GM10266 (cell line): ENCODE data around the gene CLDN5.

Source experiments
- DNase-seq: peaks from one replicate; pipeline ENCODE4 v3.0.0; 2012; ENCODE audit errors: extremely low spot score
- TF ChIP-seq, protein P1 (sequence below): IDR thresholded peaks from 2 replicates; pipeline ENCODE4 v1.5.1; 2012; ENCODE audit warnings: mild to moderate bottlenecking, low read depth; ENCODE audit not compliant: control insufficient read depth, insufficient read depth; ENCODE audit errors: missing control alignments

The CLDN5 gene

DNA sequence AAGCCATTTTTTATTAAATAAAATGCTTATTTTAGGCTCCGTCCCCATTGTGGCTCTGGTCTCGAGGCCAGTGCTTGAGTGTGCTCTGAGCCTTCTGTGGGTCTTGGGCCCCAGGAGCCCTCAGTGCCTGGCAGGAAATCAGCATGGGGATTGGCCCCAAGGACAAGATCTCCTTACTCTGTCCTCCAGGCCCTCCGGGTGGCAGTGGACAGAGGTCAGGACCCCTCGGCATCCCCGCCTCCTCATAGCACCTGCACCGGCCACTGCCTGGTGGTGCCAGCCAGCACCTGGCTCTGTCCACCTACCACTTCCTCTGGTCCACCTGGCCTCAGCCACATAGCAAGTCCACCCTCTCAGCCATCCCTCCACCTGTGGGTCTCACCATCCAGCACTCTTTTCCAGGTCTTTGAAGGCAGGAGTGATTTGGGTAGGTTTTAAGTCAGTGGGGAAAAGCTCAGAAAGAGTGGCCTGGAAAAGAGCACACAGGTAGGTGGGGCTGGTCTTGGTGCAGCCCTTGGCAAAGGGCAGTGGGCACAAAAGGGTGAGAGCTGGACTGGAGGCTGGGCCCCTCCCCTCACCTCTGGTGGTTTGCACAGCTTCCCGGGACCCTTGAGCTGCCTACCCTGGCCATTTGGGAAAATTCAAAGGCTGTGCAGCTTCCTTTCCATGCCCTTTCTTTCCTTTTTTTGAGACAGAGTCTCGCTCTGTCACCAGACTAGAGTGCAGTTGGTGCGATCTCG, 3.5 kb downstream of the CLDN5 start:
- TF ChIP-seq, protein P1, sequence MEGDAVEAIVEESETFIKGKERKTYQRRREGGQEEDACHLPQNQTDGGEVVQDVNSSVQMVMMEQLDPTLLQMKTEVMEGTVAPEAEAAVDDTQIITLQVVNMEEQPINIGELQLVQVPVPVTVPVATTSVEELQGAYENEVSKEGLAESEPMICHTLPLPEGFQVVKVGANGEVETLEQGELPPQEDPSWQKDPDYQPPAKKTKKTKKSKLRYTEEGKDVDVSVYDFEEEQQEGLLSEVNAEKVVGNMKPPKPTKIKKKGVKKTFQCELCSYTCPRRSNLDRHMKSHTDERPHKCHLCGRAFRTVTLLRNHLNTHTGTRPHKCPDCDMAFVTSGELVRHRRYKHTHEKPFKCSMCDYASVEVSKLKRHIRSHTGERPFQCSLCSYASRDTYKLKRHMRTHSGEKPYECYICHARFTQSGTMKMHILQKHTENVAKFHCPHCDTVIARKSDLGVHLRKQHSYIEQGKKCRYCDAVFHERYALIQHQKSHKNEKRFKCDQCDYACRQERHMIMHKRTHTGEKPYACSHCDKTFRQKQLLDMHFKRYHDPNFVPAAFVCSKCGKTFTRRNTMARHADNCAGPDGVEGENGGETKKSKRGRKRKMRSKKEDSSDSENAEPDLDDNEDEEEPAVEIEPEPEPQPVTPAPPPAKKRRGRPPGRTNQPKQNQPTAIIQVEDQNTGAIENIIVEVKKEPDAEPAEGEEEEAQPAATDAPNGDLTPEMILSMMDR = no peak
- no peak for DNase-seq

DNA sequence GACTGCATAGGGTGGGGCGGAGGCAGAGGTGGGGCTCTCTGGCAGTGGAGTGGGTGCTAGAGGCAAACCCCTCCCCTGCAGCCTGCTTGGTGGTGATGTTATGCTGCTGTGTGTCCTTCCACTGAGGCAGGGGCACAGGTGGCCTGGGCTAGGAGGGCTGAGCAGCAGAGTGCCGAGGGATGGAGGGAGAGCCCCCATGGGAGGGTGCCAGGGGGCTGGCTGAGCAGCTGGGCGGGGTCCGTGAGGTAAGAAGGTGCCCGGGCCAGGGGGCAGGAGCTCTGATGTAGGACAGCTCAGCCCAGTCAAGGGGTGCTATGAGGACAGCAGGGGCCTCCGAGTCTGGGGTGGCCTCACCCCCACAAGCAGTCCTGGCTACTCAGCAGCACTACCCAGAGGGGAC, 4.2 kb downstream of the CLDN5 start:
- TF ChIP-seq, protein P1 = no peak
- no peak for DNase-seq

DNA sequence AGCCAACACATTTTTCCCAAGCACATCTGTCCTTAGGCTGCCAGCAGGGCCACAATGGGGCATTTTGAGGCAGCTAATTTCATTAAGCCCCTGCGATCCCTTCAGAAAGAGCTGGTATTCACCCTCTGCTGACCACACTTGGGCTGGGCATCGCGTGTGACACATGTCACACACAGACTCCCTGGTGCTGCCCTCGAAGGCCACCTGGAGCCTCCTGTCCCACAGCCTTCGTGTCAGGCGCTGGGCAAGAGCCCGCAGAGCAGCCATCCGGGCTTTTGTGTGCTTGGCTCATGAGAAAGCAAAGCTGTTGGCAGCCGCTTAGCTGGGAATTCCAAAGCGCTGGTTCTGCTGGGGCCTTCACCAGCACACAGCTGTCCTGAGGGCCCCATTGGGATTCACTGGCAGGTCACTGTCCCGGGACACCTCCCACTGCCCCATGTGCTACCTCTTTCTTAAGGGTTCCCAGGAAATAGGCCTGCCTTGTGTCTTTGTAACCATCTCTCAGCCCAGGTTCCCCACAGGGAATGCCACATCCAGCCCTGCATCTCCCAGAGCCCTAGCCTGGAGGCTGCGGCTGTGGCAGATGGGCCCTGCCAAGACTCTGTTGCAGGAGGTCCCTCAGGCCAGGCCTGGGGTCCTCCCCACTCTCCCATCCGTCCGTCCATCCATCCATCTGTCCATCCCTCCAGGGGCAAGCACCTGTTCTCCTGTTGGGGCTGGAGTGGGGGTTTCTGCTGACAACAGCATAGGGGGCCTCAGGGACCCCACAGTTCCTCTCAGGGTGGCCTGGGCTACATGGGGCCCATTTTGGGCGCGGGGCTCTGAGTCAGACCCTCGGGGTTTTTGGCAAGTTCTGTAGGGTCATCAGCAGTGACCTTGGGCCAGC, 4.9 kb downstream of the CLDN5 start:
- no peak for DNase-seq
- TF ChIP-seq, protein P1 = no peak

DNA sequence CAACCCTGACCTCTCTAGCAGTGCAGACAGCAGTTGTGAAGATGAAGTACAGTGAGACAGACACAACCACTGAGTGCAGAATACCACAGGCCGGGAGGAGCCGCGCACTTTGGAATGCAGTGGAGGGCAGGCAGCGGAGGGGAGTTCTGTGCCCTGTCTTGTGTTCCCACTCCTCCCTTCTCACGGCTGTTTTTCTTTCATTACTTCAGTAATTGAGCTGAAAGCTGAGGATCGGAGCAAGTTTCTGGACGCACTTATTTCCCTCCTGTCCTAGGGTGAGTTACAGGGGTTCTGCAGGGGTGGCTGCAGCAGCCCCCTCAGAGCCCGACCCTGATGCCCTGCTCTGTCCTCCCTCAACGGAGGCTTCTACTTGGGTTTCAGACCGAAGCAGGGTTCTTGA, 5.6 kb downstream of the CLDN5 start:
- TF ChIP-seq, protein P1 = no peak
- DNase-seq = no peak

DNA sequence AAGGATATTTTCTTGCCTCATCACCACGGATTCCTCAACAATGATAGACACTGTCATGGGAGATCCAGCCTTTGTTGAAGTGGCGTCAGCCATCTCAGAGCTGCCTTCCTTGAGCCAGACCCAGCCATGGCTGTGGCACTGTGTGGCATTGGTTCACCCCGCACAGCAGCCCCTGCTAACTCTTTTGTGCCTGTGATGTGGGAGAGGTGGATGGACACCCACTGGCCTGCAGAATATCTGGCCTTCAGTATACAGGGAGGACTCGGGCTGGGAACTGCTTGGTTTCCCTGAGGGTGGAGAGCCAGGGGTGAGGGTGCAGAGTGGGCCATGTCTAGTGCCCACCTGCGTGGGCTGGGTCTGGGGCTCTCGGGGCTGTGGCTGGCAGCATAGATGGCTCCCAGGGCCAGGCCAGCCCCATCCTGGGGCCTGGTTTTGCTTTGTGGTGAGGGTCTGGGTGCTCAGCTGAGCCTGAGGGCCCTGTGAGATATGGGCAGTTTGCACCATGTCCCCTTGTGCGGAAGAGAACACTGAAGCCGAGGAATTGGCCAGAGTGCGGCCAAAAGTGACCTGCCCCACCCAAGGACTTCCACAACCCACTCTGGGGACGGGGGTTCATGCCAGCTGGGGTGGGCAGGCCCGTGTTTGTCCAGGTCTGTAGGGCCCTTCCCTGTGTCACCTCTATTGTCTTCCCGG, 6.1 kb downstream of the CLDN5 start:
- TF ChIP-seq, protein P1 = no peak
- no peak for DNase-seq

DNA sequence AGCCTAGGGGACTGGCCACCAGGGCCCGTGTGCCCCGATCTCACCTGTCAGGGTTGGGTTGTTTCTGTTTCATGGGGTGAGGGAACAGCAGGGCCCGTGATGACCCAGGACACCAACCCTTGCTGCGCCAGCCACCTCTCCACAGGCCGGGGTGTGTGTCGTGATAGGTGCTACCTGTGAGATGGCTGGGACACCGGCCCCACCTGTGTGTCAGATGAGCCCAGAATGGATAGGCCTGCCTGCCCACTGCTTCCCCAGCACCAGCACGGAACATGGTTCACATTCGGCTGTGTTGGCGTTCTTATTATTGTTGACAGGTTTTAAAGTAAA, 7.1 kb downstream of the CLDN5 start:
- DNase-seq = no peak
- TF ChIP-seq, protein P1 = no peak
